ACHN (cell line): ENCODE measurements around the gene CACNA2D4.

Experiments used
- DNase-seq: peaks from one replicate; pipeline ENCODE4 v3.0.0-alpha.2; 2015
- in situ Hi-C: cut with HindIII; loops from 2 replicates; pipeline ENCODE4 v1.10.0; 2017; ENCODE audit warnings: low sequenced_read_pairs, low pct_ligation_motif_present, low pct_unique_long_range_greater_than_20kb

The CACNA2D4 gene

GRCh38 chr12:1908758-1909157 lies 9.7 kb downstream of the CACNA2D4 start:
- in situ Hi-C loops = no loop called here
- no peak for DNase-seq

- DNase-seq = no peak
- in situ Hi-C loops = no loop called here
Measured at GRCh38 chr12:1907652-1908611, 10.5 kb downstream of the CACNA2D4 start.

- DNase-seq = no peak
- in situ Hi-C loops = no loop called here
Measured at GRCh38 chr12:1906579-1906978, 11.9 kb downstream of the CACNA2D4 start.

- no peak for DNase-seq
- in situ Hi-C loops = no loop called here
Measured at GRCh38 chr12:1904875-1905274, 13.6 kb downstream of the CACNA2D4 start.

GRCh38 chr12:1896964-1897363 lies 21.5 kb downstream of the CACNA2D4 start:
- in situ Hi-C loops = no loop called here
- DNase-seq = no peak

GRCh38 chr12:1890810-1891209 lies 27.6 kb downstream of the CACNA2D4 start:
- no peak for DNase-seq
- in situ Hi-C loops = no loop called here

- no peak for DNase-seq
- in situ Hi-C loops = no loop called here
Measured at GRCh38 chr12:1890119-1890703, 28.2 kb downstream of the CACNA2D4 start.

- no peak for DNase-seq
- in situ Hi-C loops = no loop called here
Measured at GRCh38 chr12:1888923-1889322, 29.5 kb downstream of the CACNA2D4 start.

- in situ Hi-C loops = no loop called here
Measured at GRCh38 chr12:1886396-1887008, 31.9 kb downstream of the CACNA2D4 start.

GRCh38 chr12:1885599-1886245 lies 32.7 kb downstream of the CACNA2D4 start:
- in situ Hi-C loops = no loop called here

More at GRCh38 chr12:1886396-1887008, 31.9 kb downstream of the CACNA2D4 start:
- DNase-seq = no peak

GRCh38 chr12:1885082-1885596 lies 33.3 kb downstream of the CACNA2D4 start:
- in situ Hi-C loops = no loop called here
- no peak for DNase-seq

More at GRCh38 chr12:1885599-1886245, 32.7 kb downstream of the CACNA2D4 start:
- DNase-seq = no peak

GRCh38 chr12:1884651-1885050 lies 33.8 kb downstream of the CACNA2D4 start:
- in situ Hi-C loops = no loop called here
- no peak for DNase-seq

- no peak for DNase-seq
- in situ Hi-C loops = no loop called here
Measured at GRCh38 chr12:1883513-1883912, 34.9 kb downstream of the CACNA2D4 start.

- DNase-seq = no peak
- in situ Hi-C loops = no loop called here
Measured at GRCh38 chr12:1882850-1883470, 35.5 kb downstream of the CACNA2D4 start.

- in situ Hi-C loops = no loop called here
- DNase-seq = no peak
Measured at GRCh38 chr12:1882405-1882804, 36.0 kb downstream of the CACNA2D4 start.

- no peak for DNase-seq
Measured at GRCh38 chr12:1881936-1882335, 36.5 kb downstream of the CACNA2D4 start.

GRCh38 chr12:1881301-1881700 lies 37.2 kb downstream of the CACNA2D4 start:
- DNase-seq = no peak
- in situ Hi-C loops = no loop called here

More at GRCh38 chr12:1881936-1882335, 36.5 kb downstream of the CACNA2D4 start:
- in situ Hi-C loops = no loop called here

GRCh38 chr12:1880876-1881275 lies 37.6 kb downstream of the CACNA2D4 start:
- no peak for DNase-seq
- in situ Hi-C loops = no loop called here
